GM18526 (cell line): ENCODE data around the gene CMSS1.

Source experiments
- POLR2A ChIP-seq: IDR thresholded peaks from 3 replicates; pipeline ENCODE4 v1.6.1; 2011; ENCODE audit not compliant: insufficient read length; ENCODE audit errors: extremely low read depth

CMSS1 gene

GRCh38 chr3:100097919-100098783 is 280.5 kb downstream of the CMSS1 start:
- no peak for TF ChIP-seq POLR2A

- no peak for TF ChIP-seq POLR2A
Observed at GRCh38 chr3:100098784-100099070, 281.1 kb downstream of the CMSS1 start.

- TF ChIP-seq POLR2A, result no peak
Observed at GRCh38 chr3:100099621-100100020, 282.0 kb downstream of the CMSS1 start.

- no peak for TF ChIP-seq POLR2A
Observed at GRCh38 chr3:100100425-100100824, 282.8 kb downstream of the CMSS1 start.

GRCh38 chr3:100102757-100103156 is 285.1 kb downstream of the CMSS1 start:
- no peak for TF ChIP-seq POLR2A

- peak; percentile 22 for TF ChIP-seq POLR2A
Observed at GRCh38 chr3:100103558-100104441, 286.1 kb downstream of the CMSS1 start.

GRCh38 chr3:100104442-100104798 is 286.8 kb downstream of the CMSS1 start:
- TF ChIP-seq POLR2A, result no peak

GRCh38 chr3:100104817-100105413 is 287.3 kb downstream of the CMSS1 start:
- TF ChIP-seq POLR2A, result no peak

GRCh38 chr3:100105501-100105900 is 287.8 kb downstream of the CMSS1 start:
- no peak for TF ChIP-seq POLR2A

- TF ChIP-seq POLR2A, result no peak
Observed at GRCh38 chr3:100106094-100106493, 288.4 kb downstream of the CMSS1 start.

GRCh38 chr3:100106531-100107141 is 289.0 kb downstream of the CMSS1 start:
- TF ChIP-seq POLR2A, result no peak

- no peak for TF ChIP-seq POLR2A
Observed at GRCh38 chr3:100107221-100107814, 289.7 kb downstream of the CMSS1 start.

- TF ChIP-seq POLR2A, result no peak
Observed at GRCh38 chr3:100108464-100109079, 290.9 kb downstream of the CMSS1 start.

GRCh38 chr3:100110162-100110561 is 292.5 kb downstream of the CMSS1 start:
- no peak for TF ChIP-seq POLR2A

GRCh38 chr3:100111728-100112127 is 294.1 kb downstream of the CMSS1 start:
- TF ChIP-seq POLR2A, result no peak

- no peak for TF ChIP-seq POLR2A
Observed at GRCh38 chr3:100113723-100114412, 296.2 kb downstream of the CMSS1 start.
